Measurements from ENCODE around the gene RPRML. TPM values are rescaled to one million over a fixed set of nuclear protein-coding genes. Genes with fewer than 3 reads are reported as not detected.

Gene RPRML
- total RNA-seq, 1 experiment from 2014 or later, result 1.3 TPM

GRCh38 chr17:46972346-46972745 is 6.7 kb downstream of the RPRML start:
- Histone ChIP-seq H4K5ac (ENCODE audit: insufficient read length, low read depth, low read length) (no peak overlapping the region), H3T11ph (ENCODE audit: low read length) (no peak overlapping the region), H2AFZ (ENCODE audit: low read length) (no peak overlapping the region), H3K23me2 (ENCODE audit: insufficient read length, low read depth, low read length, poor library complexity, severe bottlenecking) (no peaks in the 10 kb centered on the region), H3K27me3 (ENCODE audit: insufficient read depth, low read length) (no peaks in the 10 kb centered on the region), H2BK20ac (ENCODE audit: low read depth, low read length, poor library complexity, severe bottlenecking) (no peak overlapping the region), H3K4me2 (ENCODE audit: insufficient read depth, insufficient read length, low read length) (no peak overlapping the region), H4K20me1 (ENCODE audit: control insufficient read depth, insufficient read depth, insufficient read length) (no peaks in the 10 kb centered on the region), H4K8ac (replicated peaks; ENCODE audit: insufficient read length, low read depth, low read length) (no peak overlapping the region), H2BK12ac (ENCODE audit: insufficient read length, low read depth, low read length) (no peak overlapping the region), H3K79me2 (ENCODE audit: insufficient read depth, low read length) (no peaks in the 10 kb centered on the region), H3K14ac (ENCODE audit: insufficient read depth, low read length) (no peak overlapping the region), H3K9me3 (ENCODE audit: control insufficient read depth, low read depth, low read length) (no peaks in the 10 kb centered on the region), H2AK5ac (ENCODE audit: insufficient read length, low read length) (no peak overlapping the region), H3K56ac (ENCODE audit: insufficient read length, low read depth, low read length) (no peak overlapping the region), H3K27ac (ENCODE audit: insufficient read length, low read depth, low read length) (no peak overlapping the region), H3K23ac (ENCODE audit: insufficient read length, low read depth, low read length) (no peak overlapping the region), H2BK5ac (ENCODE audit: insufficient read length, low read length) (no peak overlapping the region), H2BK120ac (ENCODE audit: low read depth, low read length, poor library complexity, severe bottlenecking) (no peak overlapping the region), H3K4ac (ENCODE audit: low read depth, low read length) (no peak overlapping the region), H4K91ac (ENCODE audit: insufficient read length, low read depth, low read length) (no peak overlapping the region), H3K4me1 (ENCODE audit: insufficient read depth, low read length) (no peaks in the 10 kb centered on the region), H3K79me1 (ENCODE audit: insufficient read depth, low read depth, low read length, poor library complexity, severe bottlenecking) (no peaks in the 10 kb centered on the region), H3K18ac (ENCODE audit: insufficient read length, low read depth, low read length) (no peak overlapping the region), H3K9ac (ENCODE audit: extremely low read depth, insufficient read length, low read length) (no peak overlapping the region), H2BK15ac (ENCODE audit: low read depth, low read length) (no peak overlapping the region)
- Mint-ChIP-seq H3K27ac (no peak overlapping the region), H3K4me1 (peaks cover 13 to 15% of the 10 kb centered on the region in 2 experiments), H3K4me3 (no peak overlapping the region), H3K9me3 (no peaks in the 10 kb centered on the region), H3K27me3 (ENCODE audit: low read depth) (peaks cover 42% of the 10 kb centered on the region), H3K36me3 (ENCODE audit: insufficient read depth in 1 of 3, low read depth in 3 of 3) (peaks cover 0 to 4% (median 0%) of the 10 kb centered on the region in 3 experiments; a peak in 1 of 7 replicates)
- no peak for TF ChIP-seq CTCF (conservative IDR thresholded peaks at IDR 0.05)
- DNase-seq, result no peak
- no CpG with 5 or more reads among the region's 6 CpGs for WGBS (ENCODE audit: extremely low coverage, insufficient read length, low lambda C conversion rate)

Measured in H9 (cell line).